SK-N-SH treated with all-trans-retinoic acid at 6 μM for 48 hours (cell line): Measurements from ENCODE around the gene OSBPL2.

Experiments used
- ATAC-seq: fragments of 200-7000 bp; cut with Tn5 transposase; 3 replicates; pipeline ENCODE4 v1.9.1; 2020; ENCODE audit warnings: mild to moderate bottlenecking, moderate library complexity
- ARNTL ChIP-seq: fragments of 450-650 bp; formaldehyde crosslinking; IDR thresholded peaks from 2 replicates; pipeline ENCODE4 v1.5.0; 2020; ENCODE audit warnings: low read depth, mild to moderate bottlenecking, moderate library complexity, borderline replicate concordance
- BACH2 ChIP-seq: fragments of 250-450 bp; sonication (Bioruptor Pico); IDR thresholded peaks from 2 replicates; pipeline ENCODE4 v1.9.0; 2021; ENCODE audit warnings: mild to moderate bottlenecking, borderline replicate concordance
- CSDC2 ChIP-seq: fragments of 250-450 bp; sonication (Bioruptor Pico); IDR thresholded peaks from 2 replicates; pipeline ENCODE4 v1.5.0; 2020; ENCODE audit warnings: mild to moderate bottlenecking, moderate library complexity
- ESRRG ChIP-seq: fragments of 250-450 bp; sonication (Bioruptor Pico); IDR thresholded peaks from 2 replicates; pipeline ENCODE4 v1.6.1; 2021; ENCODE audit warnings: mild to moderate bottlenecking
- GLIS3 ChIP-seq: fragments of 250-450 bp; sonication (Bioruptor Pico); IDR thresholded peaks from 2 replicates; pipeline ENCODE4 v1.5.0; 2020; ENCODE audit warnings: mild to moderate bottlenecking, moderate library complexity
- ISL1 ChIP-seq: fragments of 250-450 bp; sonication (Bioruptor Pico); IDR thresholded peaks from 2 replicates; pipeline ENCODE4 v2.1.2; 2022; ENCODE audit warnings: mild to moderate bottlenecking, moderate library complexity
- OSR1 ChIP-seq: fragments of 250-450 bp; sonication (Bioruptor Pico); IDR thresholded peaks from 2 replicates; pipeline ENCODE4 v1.8.0; 2022; ENCODE audit warnings: moderate library complexity, mild to moderate bottlenecking, inconsistent platforms
- PPARA ChIP-seq: fragments of 250-450 bp; sonication (Bioruptor Pico); IDR thresholded peaks from 2 replicates; pipeline ENCODE4 v1.5.0; 2020; ENCODE audit warnings: mild to moderate bottlenecking, borderline replicate concordance
- RARB ChIP-seq: fragments of 250-450 bp; sonication (Bioruptor Pico); IDR thresholded peaks from 2 replicates; pipeline ENCODE4 v1.8.0; 2021; ENCODE audit warnings: mild to moderate bottlenecking, moderate library complexity
- SNAI2 ChIP-seq: fragments of 250-450 bp; sonication (Bioruptor Pico); IDR thresholded peaks from 2 replicates; pipeline ENCODE4 v1.5.0; 2020; ENCODE audit warnings: mild to moderate bottlenecking, moderate library complexity
- TCF4 ChIP-seq: fragments of 250-450 bp; sonication (Bioruptor Pico); IDR thresholded peaks from 2 replicates; pipeline ENCODE4 v1.8.0; 2021; ENCODE audit warnings: mild to moderate bottlenecking, moderate library complexity, borderline replicate concordance
- ZC3H10 ChIP-seq: fragments of 250-450 bp; sonication (Bioruptor Pico); IDR thresholded peaks from 2 replicates; pipeline ENCODE4 v1.5.1; 2021; ENCODE audit warnings: mild to moderate bottlenecking, moderate library complexity
- ZFP3 ChIP-seq: fragments of 250-450 bp; sonication (Bioruptor Pico); IDR thresholded peaks from 2 replicates; pipeline ENCODE4 v1.5.0; 2020; ENCODE audit warnings: mild to moderate bottlenecking, moderate library complexity
- ZFP30 ChIP-seq: fragments of 450-650 bp; formaldehyde crosslinking; IDR thresholded peaks from 2 replicates; pipeline ENCODE4 v1.5.0; 2022; ENCODE audit warnings: mild to moderate bottlenecking, moderate library complexity
- ZNF565 ChIP-seq: fragments of 450-650 bp; formaldehyde crosslinking; conservative IDR thresholded peaks from 2 replicates; pipeline ENCODE4 v1.5.0; 2020; ENCODE audit warnings: low read depth, mild to moderate bottlenecking, moderate library complexity
- ZNF70 ChIP-seq: fragments of 450-650 bp; formaldehyde crosslinking; IDR thresholded peaks from 2 replicates; pipeline ENCODE4 v1.5.0; 2020; ENCODE audit warnings: mild to moderate bottlenecking, moderate library complexity
- ZNF8 ChIP-seq: fragments of 450-650 bp; formaldehyde crosslinking; IDR thresholded peaks from 2 replicates; pipeline ENCODE4 v1.5.0; 2020; ENCODE audit warnings: mild to moderate bottlenecking, moderate library complexity
- TF ChIP-seq, protein P1 (sequence below): fragments of 250-450 bp; sonication (Bioruptor Pico); IDR thresholded peaks from 2 replicates; pipeline ENCODE4 v1.5.1; 2020; ENCODE audit warnings: low read depth, mild to moderate bottlenecking, moderate library complexity
- TF ChIP-seq, protein P2 (sequence below): fragments of 250-450 bp; sonication (Bioruptor Pico); IDR thresholded peaks from 2 replicates; pipeline ENCODE4 v1.5.1; 2021; ENCODE audit warnings: mild to moderate bottlenecking, moderate library complexity
- TF ChIP-seq, protein P3 (sequence below): fragments of 250-450 bp; sonication (Bioruptor Pico); IDR thresholded peaks from 2 replicates; pipeline ENCODE4 v1.8.0; 2021; ENCODE audit warnings: low read depth, mild to moderate bottlenecking, moderate library complexity, borderline replicate concordance
- TF ChIP-seq, protein P4 (sequence below): fragments of 250-450 bp; sonication (Bioruptor Pico); IDR thresholded peaks from 2 replicates; pipeline ENCODE4 v1.8.0; 2020; ENCODE audit warnings: mild to moderate bottlenecking, moderate library complexity, borderline replicate concordance
- TF ChIP-seq, protein P5 (sequence below): fragments of 250-450 bp; sonication (Bioruptor Pico); IDR thresholded peaks from 2 replicates; pipeline ENCODE4 v1.5.0; 2020; ENCODE audit warnings: mild to moderate bottlenecking, moderate library complexity

Gene OSBPL2

DNA sequence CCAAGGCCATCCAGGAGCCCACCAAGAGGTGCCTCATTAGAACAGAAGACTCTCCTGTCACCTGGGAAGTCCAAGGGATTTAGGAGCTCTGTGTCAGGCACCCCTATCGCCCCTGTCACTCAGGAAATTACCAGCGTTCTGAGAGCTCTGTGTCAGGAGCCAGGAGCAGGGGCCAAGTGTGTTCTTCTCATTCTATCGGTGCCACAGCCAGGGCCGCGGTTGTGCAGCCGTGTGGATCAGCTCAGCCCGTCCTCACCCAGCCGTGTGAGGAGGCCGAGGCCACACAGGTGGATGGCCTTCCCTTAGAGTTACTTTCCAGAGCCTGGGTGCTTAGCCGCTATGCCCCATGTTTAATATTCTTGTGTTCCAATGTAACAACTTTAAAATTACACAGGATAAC, 45.7 kb upstream of the OSBPL2 start:
- ATAC-seq, result no peak
- TF ChIP-seq OSR1 (CRISPR knock-in tag) (no peak), ZNF8 (no peak), ZFP3 (CRISPR knock-in tag) (no peak), BACH2 (CRISPR knock-in tag) (no peak), ESRRG (CRISPR knock-in tag) (no peak), ZNF70 (CRISPR knock-in tag) (no peak), TCF4 (CRISPR knock-in tag) (no peak), ZFP30 (CRISPR knock-in tag) (no peak), ZNF565 (no peak), RARB (CRISPR knock-in tag) (no peak), GLIS3 (CRISPR knock-in tag) (no peak), ISL1 (CRISPR knock-in tag) (no peak), CSDC2 (CRISPR knock-in tag) (no peak), SNAI2 (no peak), ZC3H10 (no peak)
- TF ChIP-seq, protein P1, sequence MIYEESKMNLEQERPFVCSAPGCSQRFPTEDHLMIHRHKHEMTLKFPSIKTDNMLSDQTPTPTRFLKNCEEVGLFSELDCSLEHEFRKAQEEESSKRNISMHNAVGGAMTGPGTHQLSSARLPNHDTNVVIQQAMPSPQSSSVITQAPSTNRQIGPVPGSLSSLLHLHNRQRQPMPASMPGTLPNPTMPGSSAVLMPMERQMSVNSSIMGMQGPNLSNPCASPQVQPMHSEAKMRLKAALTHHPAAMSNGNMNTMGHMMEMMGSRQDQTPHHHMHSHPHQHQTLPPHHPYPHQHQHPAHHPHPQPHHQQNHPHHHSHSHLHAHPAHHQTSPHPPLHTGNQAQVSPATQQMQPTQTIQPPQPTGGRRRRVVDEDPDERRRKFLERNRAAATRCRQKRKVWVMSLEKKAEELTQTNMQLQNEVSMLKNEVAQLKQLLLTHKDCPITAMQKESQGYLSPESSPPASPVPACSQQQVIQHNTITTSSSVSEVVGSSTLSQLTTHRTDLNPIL (CRISPR knock-in tag), result no peak
- TF ChIP-seq, protein P2, sequence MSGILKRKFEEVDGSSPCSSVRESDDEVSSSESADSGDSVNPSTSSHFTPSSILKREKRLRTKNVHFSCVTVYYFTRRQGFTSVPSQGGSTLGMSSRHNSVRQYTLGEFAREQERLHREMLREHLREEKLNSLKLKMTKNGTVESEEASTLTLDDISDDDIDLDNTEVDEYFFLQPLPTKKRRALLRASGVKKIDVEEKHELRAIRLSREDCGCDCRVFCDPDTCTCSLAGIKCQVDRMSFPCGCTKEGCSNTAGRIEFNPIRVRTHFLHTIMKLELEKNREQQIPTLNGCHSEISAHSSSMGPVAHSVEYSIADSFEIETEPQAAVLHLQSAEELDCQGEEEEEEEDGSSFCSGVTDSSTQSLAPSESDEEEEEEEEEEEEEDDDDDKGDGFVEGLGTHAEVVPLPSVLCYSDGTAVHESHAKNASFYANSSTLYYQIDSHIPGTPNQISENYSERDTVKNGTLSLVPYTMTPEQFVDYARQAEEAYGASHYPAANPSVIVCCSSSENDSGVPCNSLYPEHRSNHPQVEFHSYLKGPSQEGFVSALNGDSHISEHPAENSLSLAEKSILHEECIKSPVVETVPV (CRISPR knock-in tag), result no peak
- TF ChIP-seq, protein P3, sequence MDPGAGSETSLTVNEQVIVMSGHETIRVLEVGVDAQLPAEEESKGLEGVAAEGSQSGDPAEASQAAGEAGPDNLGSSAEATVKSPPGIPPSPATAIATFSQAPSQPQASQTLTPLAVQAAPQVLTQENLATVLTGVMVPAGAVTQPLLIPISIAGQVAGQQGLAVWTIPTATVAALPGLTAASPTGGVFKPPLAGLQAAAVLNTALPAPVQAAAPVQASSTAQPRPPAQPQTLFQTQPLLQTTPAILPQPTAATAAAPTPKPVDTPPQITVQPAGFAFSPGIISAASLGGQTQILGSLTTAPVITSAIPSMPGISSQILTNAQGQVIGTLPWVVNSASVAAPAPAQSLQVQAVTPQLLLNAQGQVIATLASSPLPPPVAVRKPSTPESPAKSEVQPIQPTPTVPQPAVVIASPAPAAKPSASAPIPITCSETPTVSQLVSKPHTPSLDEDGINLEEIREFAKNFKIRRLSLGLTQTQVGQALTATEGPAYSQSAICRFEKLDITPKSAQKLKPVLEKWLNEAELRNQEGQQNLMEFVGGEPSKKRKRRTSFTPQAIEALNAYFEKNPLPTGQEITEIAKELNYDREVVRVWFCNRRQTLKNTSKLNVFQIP (CRISPR knock-in tag), result no peak
- TF ChIP-seq, protein P4, sequence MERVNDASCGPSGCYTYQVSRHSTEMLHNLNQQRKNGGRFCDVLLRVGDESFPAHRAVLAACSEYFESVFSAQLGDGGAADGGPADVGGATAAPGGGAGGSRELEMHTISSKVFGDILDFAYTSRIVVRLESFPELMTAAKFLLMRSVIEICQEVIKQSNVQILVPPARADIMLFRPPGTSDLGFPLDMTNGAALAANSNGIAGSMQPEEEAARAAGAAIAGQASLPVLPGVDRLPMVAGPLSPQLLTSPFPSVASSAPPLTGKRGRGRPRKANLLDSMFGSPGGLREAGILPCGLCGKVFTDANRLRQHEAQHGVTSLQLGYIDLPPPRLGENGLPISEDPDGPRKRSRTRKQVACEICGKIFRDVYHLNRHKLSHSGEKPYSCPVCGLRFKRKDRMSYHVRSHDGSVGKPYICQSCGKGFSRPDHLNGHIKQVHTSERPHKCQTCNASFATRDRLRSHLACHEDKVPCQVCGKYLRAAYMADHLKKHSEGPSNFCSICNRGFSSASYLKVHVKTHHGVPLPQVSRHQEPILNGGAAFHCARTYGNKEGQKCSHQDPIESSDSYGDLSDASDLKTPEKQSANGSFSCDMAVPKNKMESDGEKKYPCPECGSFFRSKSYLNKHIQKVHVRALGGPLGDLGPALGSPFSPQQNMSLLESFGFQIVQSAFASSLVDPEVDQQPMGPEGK (CRISPR knock-in tag), result no peak
- TF ChIP-seq, protein P5, sequence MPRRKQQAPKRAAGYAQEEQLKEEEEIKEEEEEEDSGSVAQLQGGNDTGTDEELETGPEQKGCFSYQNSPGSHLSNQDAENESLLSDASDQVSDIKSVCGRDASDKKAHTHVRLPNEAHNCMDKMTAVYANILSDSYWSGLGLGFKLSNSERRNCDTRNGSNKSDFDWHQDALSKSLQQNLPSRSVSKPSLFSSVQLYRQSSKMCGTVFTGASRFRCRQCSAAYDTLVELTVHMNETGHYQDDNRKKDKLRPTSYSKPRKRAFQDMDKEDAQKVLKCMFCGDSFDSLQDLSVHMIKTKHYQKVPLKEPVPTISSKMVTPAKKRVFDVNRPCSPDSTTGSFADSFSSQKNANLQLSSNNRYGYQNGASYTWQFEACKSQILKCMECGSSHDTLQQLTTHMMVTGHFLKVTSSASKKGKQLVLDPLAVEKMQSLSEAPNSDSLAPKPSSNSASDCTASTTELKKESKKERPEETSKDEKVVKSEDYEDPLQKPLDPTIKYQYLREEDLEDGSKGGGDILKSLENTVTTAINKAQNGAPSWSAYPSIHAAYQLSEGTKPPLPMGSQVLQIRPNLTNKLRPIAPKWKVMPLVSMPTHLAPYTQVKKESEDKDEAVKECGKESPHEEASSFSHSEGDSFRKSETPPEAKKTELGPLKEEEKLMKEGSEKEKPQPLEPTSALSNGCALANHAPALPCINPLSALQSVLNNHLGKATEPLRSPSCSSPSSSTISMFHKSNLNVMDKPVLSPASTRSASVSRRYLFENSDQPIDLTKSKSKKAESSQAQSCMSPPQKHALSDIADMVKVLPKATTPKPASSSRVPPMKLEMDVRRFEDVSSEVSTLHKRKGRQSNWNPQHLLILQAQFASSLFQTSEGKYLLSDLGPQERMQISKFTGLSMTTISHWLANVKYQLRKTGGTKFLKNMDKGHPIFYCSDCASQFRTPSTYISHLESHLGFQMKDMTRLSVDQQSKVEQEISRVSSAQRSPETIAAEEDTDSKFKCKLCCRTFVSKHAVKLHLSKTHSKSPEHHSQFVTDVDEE (CRISPR knock-in tag), result no peak
- TF ChIP-seq, all 23 proteins: peak for 0

DNA sequence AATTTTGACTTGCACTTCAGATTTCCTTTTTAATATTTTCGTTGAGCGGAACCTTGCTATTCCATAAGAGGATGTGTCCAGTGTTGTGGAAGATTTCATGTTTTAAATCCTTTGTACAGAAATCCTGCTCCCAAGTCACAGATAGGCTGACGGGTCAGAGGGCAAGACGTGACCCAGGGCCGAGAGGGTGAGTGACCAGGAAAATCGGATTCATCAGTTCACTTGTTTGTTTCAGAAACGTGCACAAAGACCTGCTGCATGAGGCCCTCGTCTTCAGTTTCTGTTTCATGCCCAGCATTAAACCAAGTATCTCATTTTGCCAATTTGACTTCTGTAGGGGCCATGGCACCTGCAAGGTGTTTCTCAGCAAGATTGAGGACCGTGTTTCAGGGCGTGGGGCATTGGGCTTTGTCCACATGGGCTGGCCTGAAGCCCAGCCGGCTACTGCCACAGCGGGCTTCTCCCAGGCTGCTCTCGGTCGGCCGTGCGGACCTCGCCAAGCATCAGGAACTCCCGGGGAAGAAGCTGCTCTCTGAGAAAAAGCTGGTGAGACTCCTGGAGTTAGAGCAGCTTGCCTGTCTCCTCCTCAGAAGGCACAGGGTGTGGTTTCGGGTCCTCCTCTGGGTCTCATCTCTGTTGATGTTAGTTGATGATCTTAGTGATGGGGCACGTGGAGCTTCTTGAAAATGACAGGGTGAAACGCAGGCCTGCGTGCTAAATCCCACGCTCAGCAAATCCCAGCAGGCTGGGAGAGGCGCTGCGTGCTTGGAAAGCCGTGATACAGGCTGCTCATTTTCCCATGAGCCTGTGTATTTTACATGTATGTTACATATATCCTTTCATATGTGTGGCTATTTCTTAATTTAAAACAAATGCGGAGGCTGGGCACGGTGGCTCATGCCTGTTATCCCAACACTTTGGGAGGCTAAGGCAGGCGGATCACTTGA, 45.0 kb upstream of the OSBPL2 start:
- no peak for ATAC-seq
- no peak for TF ChIP-seq GLIS3 (CRISPR knock-in tag)
- TF ChIP-seq, protein P5 (CRISPR knock-in tag), result no peak
- TF ChIP-seq, protein P1 (CRISPR knock-in tag), result no peak
- TF ChIP-seq OSR1 (CRISPR knock-in tag), result no peak
- TF ChIP-seq ARNTL (CRISPR knock-in tag), result no peak
- no peak for TF ChIP-seq ZC3H10
- no peak for TF ChIP-seq ISL1 (CRISPR knock-in tag)
- TF ChIP-seq, protein P3 (CRISPR knock-in tag), result no peak
- no peak for TF ChIP-seq ZFP3 (CRISPR knock-in tag)
- TF ChIP-seq ZNF8, result no peak
- no peak for TF ChIP-seq SNAI2
- no peak for TF ChIP-seq BACH2 (CRISPR knock-in tag)
- TF ChIP-seq PPARA, result no peak
- no peak for TF ChIP-seq RARB (CRISPR knock-in tag)
- no peak for TF ChIP-seq ESRRG (CRISPR knock-in tag)
